ENCODE measurements around the gene EPM2AIP1.
"Not testable (repeated sequence)": the region's sequence is repeated elsewhere in the genome, so short reads cannot be mapped to it uniquely, and the experiment has no call there.

The EPM2AIP1 gene

DNA sequence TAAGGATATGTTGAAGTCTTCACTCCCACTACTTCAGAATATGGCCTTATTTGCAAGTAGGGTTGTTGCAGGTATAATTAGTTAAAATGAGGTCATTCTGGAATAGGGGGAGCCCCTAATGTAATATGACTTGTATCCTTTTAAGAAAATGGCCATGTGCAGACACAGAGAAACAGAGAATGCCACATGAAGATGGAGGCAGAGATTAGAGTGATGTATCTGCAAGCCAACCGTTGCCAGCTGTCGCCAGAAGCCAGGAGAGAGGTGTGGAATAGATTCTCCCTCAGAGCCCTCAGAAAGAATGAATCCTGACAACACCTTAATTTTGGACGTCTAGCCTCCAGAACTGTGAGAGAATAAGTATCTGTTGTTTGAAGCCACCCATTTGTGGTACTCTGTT, 36.8 kb downstream of the EPM2AIP1 start:
- DNase-seq (ENCODE audit: insufficient read length, low spot score) (no peak), FAIRE-seq (no peak)

DNA sequence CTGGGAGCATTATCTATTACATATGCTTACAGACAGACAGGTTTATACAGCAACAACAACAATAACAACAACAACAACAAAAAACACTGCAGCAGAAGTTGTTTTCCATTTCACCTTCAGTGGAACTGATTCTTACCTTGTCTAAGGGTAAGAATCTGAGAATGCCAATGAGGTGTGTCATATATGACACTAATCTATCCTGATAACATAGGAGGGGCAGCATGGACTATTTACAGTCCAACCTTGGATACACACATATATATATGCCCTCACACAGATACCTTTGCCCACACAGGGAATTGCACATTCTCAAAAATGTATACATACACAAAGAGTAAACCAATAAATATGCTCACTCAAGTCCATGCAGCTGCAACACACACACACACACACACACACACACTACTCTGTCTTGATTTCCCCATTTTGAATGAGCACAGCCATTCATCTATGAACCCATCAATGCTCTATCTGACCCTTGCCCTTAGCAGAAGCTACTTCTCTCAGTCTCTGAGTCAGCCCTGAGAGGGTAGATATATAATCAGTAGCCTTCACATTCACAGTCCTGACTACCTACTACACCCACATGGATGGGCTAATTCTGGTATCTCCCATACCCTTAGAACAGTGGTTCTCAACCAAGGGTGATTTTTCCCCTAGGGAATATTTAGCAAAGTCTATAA, 38.3 kb downstream of the EPM2AIP1 start:
- FAIRE-seq (no peak), DNase-seq (ENCODE audit: insufficient read length, low spot score) (no peak)

DNA sequence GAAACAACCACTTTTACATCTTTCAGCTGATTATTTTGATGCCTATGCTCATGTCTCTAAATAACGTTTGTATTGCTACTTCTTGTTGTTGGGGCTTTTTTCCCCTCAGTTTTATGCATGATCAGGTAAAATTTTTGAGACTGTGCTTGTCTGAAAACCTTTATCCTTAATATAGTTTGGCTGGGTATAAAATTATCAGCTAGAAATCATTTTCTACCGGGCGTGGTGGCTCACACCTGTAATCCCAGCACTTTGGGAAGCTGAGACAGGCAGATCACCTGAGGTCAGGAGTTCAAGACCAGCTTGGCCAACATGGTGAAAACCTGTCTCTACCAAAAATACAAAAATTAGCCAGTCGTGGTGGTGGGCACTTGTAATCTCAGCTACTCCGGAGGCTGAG, 45.1 kb downstream of the EPM2AIP1 start:
- DNase-seq (ENCODE audit: insufficient read length, low spot score); FAIRE-seq: not testable (repeated sequence)

DNA sequence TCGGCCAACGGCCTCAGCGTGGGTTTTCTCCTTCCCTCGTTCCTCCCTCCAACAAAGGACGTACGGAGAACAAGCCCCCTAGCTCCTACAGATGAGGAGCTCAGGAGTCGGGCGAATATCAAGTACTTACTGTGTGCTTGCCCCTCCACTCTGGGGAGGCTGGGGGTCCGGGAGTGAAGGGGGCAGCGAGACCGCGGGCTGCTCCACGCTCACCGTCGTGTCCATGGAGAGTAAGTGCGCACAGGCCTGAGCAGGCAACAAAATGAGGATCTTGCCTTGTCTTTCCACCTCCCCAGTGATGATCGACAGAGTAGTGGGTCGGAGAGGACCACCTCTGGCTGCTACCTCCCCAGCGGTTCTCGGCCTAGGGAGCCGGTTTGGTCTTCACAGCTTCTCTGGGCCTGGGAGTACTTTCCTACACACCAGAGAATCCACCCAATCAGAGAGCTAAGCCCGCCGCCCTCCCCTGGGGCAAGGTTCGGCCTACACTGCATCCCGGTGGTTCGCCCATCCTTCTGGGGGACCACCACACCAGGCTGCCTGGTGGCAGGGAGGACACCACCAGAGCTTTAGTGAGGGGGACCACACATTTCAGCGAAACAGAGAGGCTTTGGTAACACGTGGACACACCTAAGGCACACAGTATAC, 47.5 kb downstream of the EPM2AIP1 start:
- FAIRE-seq = no peak
- DNase-seq (ENCODE audit: insufficient read length, low spot score) = no peak

DNA sequence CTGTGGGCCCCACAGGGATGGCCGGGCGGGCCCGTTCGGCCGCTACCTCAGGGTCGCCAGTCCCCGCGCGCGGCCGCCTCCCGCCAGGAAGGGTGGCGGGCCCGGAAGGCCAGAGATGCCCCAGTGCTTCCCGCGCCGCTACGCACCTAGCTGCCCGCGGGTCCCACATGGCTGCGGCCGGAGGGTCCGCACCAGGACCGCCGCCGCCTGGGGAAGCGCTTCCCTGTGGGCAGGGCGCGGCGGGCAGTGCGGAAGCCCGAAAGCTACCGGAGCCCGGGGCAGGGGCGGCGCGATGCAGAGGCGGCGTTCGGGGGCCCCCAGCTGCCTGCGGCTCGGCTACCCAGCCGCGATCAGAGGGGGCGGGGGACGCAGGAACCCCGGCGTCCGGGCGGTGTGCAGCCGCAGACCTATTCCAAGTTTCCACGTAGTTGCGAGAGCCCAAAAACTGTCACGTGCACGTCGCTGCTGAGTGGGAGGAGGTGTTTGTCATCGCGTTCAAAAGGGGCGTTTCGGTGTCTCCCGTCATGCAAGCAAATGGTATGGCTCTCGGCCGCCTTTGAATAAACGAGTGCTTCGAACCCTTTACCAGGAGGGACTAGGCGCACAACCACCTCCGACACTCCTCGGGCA, 48.2 kb downstream of the EPM2AIP1 start, which contains the start of gene TRANK1:
Gene TRANK1 (minus strand): TSS at position 414 of the 630 bp plus-strand sequence. CDS start 245 bp downstream, at position 169.
- no peak for FAIRE-seq
- no peak for DNase-seq (ENCODE audit: insufficient read length, low spot score)

DNA sequence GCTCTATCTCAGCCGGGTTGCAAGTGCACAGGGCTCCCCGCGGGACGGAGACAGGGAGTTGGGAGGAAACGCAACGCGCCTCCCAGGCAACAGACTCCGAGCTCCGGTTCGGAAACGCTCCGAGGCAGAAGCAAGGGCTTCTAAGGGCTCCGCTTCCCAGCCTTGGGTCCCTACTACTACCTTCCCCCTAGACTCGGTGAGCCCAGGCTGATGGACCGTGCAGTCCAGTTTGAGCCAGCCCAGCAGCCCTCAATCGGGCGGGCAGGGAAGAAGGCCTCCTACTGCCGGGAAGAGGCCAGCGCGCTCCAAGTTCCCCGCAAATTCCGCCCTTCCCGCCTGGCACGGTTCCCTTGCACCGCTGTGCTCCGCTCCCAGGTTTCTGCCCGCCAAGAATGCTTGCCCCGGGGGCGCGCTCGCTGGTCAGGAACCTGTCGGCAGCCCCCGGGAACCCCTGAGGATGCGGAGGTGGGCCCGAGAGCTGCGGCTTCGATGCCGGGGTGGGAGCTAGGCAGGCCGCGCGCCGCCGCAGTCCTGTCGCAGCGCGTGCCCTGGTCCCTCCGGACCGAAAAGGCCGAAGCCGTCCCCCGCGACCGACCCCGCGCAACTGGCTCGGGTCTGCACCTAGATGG, 48.8 kb downstream of the EPM2AIP1 start:
- no peak for FAIRE-seq

DNA sequence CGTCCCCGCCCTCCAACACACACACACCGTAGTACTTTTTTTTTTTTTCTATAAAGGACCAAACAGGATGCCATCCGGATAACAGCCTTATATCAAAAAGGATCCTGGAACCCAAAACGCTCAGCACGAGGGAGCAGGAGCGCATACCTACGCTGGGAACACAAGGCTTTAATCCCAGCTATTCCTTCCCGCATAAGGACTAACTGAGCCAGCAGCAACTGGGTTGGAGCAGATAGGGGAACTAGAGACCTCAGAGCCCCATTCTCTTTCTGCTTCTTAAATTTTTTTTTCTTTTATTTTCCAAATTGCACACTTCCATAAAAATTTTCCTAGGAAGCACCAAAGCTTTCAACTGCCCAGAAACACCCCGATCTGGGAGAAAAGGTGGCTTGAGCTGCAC, 49.3 kb downstream of the EPM2AIP1 start:
- no peak for FAIRE-seq
- DNase-seq (ENCODE audit: insufficient read length, low spot score) = no peak

More for the DNA sequence above, 48.8 kb downstream of the EPM2AIP1 start:
- DNase-seq (ENCODE audit: insufficient read length, low spot score) = no peak

DNA sequence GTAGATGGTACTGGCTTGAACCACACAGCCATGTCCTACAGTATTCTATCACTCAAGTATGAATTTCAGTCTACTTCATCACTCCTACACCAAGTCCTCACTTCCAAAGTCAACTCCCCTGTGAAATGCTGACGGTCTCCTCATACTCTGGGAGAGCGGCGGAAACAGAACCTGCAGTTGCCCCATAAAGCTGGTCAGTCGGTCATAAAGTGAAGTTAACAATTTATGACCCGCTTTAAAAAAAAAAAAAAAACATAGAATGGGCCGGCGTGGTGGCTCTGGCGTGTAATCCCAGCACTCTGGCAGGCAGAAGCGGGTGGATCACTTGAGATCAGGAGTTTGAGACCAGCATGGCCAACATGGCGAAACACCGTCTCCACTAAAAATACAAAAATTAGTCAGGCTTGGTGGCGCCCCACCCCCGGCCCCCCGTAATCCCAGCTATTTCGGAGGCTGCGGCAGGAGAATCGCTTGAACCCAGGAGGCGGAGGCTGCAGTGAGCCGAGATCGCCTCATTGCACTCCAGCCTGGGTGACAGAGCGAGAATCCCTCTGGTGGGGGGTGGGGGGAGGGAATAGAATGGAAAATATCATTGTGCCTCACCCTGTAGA, 50.2 kb downstream of the EPM2AIP1 start:
- FAIRE-seq (no peak), DNase-seq (ENCODE audit: insufficient read length, low spot score) (no peak)

DNA sequence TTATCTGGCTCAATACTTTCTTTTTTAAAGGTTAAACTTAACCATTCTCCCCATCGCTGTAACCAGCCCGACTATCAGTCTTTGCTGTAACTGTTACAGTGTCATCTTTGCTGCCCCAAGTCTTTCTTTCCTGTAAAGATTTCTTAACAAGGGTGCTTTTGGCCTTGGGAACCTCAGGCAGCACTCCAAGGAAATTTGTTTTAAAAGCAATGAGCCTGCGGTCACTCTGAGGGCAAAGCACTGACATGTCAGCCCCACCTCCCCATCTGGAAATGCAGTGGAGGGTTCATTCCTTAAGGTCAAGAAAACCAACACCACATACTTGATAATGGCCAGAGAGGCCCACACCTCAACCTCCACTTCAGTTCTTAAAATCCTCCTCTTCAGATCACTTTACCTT, 51.3 kb downstream of the EPM2AIP1 start:
- no peak for FAIRE-seq
- DNase-seq (ENCODE audit: insufficient read length, low spot score) = no peak

DNA sequence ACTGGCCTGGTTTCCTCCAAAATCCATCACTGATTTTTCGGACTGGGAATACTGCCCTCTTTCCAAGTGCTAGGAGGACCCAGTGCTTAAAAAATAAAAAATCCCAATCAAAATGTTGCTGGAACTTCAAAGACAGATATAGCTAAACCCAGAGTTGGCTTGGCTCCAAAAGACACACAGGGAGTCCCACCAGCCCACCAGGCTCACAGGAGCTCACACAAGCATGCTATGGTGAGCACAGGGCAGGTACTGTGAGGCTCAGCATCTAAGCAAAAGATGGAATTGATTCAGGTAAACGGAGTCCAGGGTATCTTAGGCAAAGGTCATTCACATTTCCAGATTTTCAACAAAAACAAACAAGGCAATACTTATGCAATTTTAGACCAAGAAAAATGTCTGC, 51.8 kb downstream of the EPM2AIP1 start:
- DNase-seq (ENCODE audit: insufficient read length, low spot score) = no peak
- FAIRE-seq = no peak

DNA sequence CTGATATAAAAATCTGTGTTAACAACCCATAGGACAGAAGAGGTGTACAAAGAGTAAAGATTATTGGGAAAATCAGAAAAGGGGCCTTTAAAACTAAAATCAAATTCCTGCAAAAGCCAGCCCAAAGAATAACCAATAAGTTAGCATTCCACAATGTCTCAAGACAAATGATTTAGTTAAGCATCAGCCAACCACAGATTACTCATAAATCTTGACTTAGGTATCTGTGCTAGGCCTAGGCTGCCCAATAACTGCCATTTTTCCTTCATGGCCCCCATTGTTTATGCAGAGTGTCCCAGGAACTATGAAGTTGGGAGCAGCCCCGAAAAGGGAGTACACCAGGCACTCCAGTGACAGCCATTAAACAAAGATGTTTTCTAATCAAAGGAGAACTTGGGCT, 55.4 kb downstream of the EPM2AIP1 start:
- no peak for DNase-seq (ENCODE audit: insufficient read length, low spot score)
- no peak for FAIRE-seq
